UCSD-AML1 (cell line): ENCODE data around the gene WASF2.
"Not testable (repeated sequence)": the region's sequence is repeated elsewhere in the genome, so short reads cannot be mapped to it uniquely, and the experiment has no call there.

Experiments used
- DNase-seq: peaks from one replicate; lab custom pipeline; 2025; ENCODE audit not compliant: unreplicated experiment; lab: John Stamatoyannopoulos, UW

Gene WASF2

GRCh38 chr1:27496604-27497155 is 6.7 kb upstream of the WASF2 start:
- DNase-seq: no peak

DNA sequence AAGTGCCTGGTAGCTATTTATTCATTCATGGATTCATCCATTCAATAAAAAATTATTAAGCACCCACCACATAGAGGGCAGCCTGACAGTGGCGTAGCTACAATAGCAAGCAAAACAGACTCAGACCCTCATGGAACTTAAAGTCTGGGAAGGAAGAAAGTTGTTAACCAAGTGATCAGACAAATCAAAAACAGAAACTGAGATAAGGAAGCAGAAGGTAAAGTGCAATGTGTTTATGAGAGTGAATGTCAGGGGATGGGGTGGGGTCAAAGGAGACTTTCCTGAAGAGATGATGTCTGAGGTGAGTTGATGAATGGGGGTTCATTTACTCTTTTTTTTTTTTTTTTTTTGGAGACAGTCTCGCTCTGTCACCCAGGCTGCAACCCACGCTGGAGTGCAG is 2.8 kb upstream of the WASF2 start:
- no peak for DNase-seq

DNA sequence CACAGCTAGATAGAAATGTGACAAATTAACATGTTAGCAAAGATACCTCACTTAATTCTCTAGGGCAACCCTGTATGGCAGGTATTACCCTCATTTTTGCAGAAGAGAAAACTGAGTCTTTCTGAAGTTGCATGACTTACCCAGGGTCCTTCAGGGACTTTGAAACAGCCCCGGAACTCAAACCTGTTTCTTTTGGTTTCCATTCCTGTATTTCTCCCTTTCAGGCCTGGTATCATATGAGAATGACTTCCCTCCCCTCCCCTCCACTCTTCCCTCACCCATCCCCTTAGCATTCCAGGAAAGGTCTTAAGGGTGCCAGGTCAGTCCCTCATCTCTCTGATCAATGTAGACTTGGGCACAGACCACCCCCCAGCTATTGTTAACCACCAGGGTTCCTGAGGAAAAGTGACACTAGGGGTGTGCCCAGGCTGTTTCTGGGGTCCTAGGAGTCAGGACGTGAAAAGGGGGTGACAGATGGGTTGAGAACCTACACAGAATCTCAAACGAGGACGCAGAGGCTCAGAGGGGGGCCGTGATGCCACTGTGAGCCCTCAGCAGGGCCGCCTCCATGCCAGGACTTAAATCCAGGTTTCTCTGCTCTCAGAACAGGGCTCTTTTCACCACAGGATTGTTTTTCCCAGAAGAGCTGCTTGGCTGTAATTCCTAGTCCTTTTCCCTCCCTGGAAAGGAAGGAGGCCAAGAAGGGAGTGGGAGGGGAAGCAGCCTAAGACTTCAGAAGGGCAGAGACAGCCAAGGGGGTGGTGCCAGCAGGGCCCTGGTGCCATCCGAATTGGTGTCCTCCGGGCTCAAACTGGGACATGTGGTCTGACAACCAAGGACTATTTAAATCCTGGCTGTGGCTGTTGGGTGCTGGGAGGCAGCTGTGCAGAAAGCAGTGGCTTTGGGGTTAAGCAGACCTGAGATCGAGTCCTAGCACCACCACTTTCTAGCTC is 2.1 kb upstream of the WASF2 start:
- no peak for DNase-seq

DNA sequence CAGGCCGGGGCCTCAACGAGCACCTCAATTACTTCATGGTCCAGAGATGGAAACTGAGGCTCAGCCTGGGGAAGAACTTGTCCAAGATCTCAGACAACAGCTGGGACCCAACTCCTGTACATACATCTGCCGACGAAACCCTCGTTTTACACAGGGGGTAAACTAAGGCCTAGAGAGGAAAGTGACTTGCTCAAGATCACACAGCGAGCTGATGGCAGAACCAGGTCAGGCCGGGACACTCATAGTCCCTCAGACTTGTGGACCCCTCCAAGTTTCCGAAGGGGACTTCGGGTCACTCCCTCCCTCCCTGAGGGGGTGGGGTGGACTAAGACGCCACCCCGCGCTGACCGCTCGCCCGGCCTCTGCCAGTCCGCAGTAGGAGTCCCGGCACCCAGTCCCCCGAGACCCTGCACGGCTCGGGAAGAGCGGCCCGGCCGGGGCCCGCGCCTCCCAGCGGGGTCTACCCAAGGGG is 430 bp downstream of the WASF2 start:
- peak; percentile 62 for DNase-seq

DNA sequence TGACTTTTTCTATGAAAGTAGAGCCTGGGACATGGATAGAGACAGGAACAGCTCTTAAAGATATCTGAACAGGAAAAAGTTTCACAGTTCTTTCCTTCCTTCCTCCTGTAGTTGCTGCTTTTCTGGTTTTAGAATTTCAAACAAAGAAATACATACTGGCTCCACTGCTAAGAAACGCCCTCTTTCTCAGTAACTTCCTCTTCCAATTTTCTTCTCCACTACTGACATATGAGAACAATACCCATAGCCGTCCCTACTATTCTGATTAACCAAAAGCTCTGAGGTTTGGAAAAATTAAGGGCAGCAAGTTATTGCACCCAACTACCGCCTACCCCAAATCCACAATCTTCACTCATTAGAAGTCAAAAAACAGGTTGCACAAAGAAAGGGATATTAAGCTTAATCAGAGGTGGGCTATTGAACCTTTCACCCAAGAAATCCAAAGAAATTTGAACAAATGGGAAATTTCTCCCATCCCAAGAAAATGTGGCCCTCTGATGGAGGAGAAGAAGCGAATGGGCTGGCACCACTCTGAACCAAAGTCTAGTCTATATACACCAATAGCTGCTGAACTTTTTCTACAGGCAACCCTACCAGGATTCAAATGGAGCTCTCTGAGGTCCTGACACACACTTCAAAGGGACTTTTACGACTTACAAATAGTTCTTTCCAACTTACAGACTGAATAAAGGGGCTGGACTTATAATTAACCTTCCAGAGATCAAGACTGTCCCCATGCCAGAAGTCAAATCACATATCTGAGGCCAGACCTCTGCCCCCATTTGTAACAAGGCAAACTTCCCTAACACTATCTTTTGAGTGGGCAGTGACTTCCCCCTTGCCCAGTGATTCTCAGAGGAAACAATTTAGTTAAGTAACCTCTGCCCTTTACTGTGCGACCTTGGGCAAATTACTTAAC is 1.7 kb downstream of the WASF2 start:
- no peak for DNase-seq

GRCh38 chr1:27485363-27485762 is 4.6 kb downstream of the WASF2 start:
- DNase-seq: no peak

DNA sequence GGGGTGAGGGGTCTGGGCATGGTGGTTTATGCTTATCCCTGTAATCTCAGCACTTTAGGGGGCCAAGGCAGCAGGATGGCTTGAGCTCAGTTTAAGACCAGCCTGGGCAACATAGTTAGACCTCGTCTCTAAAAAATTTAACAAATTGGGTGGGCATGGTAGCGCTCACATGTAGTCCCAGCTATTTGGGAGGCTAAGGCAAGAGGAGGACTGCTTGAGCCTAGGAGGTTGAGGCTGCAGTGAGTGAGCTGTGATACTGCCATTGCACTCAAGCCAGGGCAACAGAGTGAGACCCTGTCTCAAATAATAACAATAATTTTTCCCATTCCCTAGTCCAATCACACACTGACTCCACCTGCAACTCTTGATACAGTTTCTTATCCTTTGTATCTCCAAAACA is 6.3 kb downstream of the WASF2 start:
- DNase-seq: no peak

- DNase-seq: no peak
These were observed 7.9 kb downstream of the WASF2 start for GRCh38 chr1:27481994-27482620.

DNA sequence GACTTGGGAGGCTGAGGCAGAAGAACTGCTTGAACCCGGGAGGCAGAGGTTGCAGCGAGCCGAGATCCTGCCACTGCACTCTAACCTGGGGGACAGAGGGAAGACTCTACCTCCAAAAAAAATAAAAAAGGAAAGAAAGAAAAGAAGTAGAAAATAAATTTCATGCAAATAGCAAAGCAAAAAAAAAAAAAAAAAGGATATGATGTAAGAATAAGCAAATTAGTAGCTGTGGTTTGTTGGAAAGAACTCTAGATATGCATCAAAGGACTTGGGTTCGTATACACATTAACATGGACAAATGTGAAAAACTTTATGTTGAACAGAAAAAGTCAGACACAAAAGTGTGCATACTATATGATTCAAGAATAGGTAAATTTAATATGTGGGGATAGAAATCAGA is 11.9 kb downstream of the WASF2 start:
- no peak for DNase-seq

GRCh38 chr1:27476237-27476636 is 13.7 kb downstream of the WASF2 start:
- DNase-seq: no peak

DNA sequence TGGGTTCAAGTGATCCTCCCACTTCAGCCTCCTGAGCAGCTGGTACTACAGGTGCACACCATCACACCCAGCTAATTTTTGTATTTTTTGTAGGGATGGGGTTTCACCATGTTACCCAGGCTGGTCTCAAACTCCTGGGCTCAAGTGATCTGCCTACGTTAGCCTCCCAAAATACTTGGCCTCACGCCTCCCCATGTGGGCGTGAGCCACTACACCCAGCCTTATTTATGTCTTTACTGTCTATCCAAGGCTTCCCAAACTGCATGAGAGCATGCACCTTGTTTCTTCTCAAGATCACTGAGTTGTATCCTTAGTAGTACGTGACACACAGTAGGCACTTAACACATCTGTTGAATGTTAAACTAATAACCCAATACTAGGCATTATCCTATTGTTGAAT is 14.2 kb downstream of the WASF2 start:
- no peak for DNase-seq

GRCh38 chr1:27473755-27474154 is 16.2 kb downstream of the WASF2 start:
- DNase-seq: no peak

DNA sequence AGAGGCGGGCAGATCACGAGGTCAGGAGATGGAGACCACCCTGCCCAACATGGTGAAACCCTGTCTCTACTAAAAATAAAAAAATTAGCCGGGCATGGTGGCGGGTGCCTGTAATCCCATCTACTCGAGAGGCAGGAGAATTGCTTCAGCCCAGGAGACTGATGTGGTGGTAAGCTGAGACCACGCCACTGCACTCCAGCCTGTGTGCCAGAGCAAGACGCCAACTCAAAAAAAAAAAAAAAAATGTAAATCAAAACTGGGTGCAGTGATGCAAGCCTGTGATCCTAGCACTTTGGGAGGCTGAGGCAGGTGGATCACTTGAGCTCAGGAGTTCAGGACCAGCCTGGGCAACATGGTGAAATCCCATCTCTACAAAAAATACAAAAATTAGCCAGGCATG is 17.9 kb downstream of the WASF2 start:
- not testable (repeated sequence) for DNase-seq

DNA sequence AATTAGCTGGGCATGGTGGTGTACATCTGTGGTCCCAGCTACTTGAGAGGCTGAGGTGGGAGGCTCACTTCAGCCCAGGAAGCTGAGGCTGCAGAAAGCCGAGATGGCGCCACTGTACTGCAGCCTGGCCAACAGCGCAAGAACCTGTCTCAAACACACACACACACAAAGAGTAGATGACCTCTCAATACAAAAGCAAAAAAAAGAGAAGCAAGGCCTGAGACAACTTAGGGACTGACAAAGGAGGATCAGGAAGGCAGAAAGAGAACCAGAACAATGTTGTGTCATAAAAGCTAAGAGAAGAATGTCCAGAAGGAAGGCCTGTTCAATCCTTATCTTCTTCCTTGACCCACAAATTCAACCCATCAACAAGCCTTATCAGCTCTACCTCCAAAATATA is 18.5 kb downstream of the WASF2 start:
- DNase-seq: no peak

DNA sequence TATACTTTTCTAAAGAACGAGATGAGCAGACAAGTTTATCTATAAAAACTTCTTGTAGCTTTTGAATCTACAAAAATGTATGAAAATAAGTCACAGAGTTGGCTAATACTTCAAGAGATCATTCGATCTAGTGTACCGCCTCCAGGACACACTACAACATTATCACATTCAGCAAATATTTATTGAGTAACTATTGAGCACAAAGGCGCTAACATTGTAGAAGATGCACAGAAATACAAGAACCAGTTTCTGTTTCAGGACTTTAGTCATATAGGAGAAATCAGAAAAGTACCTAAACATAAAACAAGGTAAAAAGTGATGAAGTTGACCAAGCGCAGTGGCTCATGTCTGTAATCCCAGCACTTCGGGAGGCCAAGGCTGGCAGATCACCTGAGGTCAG is 20.6 kb downstream of the WASF2 start:
- DNase-seq: no peak

GRCh38 chr1:27468378-27468777 is 21.6 kb downstream of the WASF2 start:
- not testable (repeated sequence) for DNase-seq

GRCh38 chr1:27464926-27465647 is 24.9 kb downstream of the WASF2 start:
- DNase-seq: no peak

GRCh38 chr1:27463916-27464315 is 26.1 kb downstream of the WASF2 start:
- DNase-seq: not testable (repeated sequence)

DNA sequence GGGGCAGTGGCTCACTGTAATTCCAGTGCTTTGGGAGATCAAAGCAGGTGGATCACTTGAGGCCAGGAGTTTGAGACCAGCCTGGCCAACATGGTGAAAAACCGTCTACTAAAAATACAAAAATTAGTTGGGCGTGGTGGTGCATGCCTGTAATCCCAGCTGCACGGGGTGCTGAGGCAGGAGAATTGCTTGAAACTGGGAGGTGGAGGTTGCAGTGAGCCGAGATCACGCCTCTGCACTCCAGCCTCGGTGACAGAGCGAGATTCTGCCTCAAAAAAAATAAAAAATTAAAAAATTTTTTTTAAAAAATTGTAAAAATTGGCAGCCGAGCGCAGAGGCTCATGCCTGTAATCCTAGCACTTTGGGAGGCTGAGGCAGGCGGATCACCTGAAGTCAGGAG is 31.4 kb downstream of the WASF2 start:
- DNase-seq: not testable (repeated sequence)

DNA sequence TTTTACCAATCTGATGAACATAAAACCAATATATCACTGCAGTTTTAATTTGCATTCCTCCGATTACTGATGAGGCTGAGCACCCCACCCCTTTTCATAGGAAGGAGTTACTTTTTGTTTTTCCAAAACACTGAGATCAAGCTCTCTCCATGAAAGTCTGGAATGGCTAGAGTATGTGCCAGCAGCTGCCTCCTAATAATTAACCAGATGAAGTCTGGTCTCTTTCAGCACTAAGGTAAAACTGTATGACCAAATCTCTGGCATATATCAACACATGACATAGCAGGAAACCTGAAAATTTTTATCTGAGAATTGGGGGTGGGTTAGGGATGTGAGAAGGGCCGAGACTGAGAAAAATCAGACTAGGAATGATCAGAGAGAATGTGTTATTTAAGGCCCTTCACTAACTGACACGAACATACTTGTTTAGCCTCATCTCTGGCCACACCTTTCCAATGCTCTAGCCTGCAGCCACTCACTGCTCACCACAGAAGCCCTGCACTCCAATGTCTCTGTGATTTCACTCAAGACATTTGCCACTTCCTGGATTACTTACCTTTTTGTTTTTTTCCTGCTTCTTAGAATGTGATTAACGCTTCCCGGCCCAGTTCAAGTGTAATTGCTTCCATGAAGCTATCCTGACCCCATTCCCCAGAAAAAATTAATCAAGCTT is 34.7 kb downstream of the WASF2 start:
- no peak for DNase-seq
